ENCODE results near the gene LRWD1. TPM values are rescaled to one million over a fixed set of nuclear protein-coding genes. Genes with fewer than 3 reads are reported as not detected.
"Not testable (repeated sequence)": the region's sequence is repeated elsewhere in the genome, so short reads cannot be mapped to it uniquely, and the experiment has no call there.

Gene LRWD1
- total and polyA plus RNA-seq, 2 donors (not counting 1 experiment from before 2014, with no cell fraction given): 58.2 to 83.7 TPM

- H3K9me3 ChIP-seq (ENCODE audit: control extremely low read depth in 1 of 3, control insufficient read depth in 2 of 3, insufficient read depth in 1 of 3, low read length in 2 of 3); CTCF ChIA-PET; H3K9ac ChIP-seq (ENCODE audit: low read length); H3K27me3 Mint-ChIP-seq; H3K27me3 ChIP-seq (replicated peaks in 1 of 4; ENCODE audit: control extremely low read depth in 1 of 4, control insufficient read depth in 3 of 4, insufficient read depth in 4 of 4, low read length in 3 of 4); POLR2A ChIA-PET; H2AFZ ChIP-seq (ENCODE audit: insufficient read depth, low read depth, low read length, poor library complexity, severe bottlenecking); H4K20me1 ChIP-seq (ENCODE audit: control insufficient read depth, insufficient read depth, low read length, poor library complexity, severe bottlenecking); H3K36me3 ChIP-seq (replicated peaks in 1 of 2; ENCODE audit: control extremely low read depth in 1 of 2, control insufficient read depth in 1 of 2, extremely low read depth in 1 of 2, insufficient read depth in 2 of 2, low read length in 1 of 2); DNase-seq; ATAC-seq (ENCODE audit: low read depth); H3K4me1 Mint-ChIP-seq; intact Hi-C loops (cut with micrococcal nuclease); H3K4me2 ChIP-seq (replicated peaks; ENCODE audit: low read depth, low read length, poor library complexity, severe bottlenecking); H3K27ac Mint-ChIP-seq; H3K4me1 ChIP-seq (ENCODE audit: control insufficient read depth in 2 of 2, insufficient read depth in 2 of 2, low read length in 2 of 2); H3K27ac ChIP-seq (ENCODE audit: low read length in 2 of 2); H3K4me3 Mint-ChIP-seq; H3K79me2 ChIP-seq (ENCODE audit: control insufficient read depth, insufficient read depth, low read length); H3K9me3 Mint-ChIP-seq (ENCODE audit: insufficient read depth): not testable (repeated sequence)
- peak overlapping the region in 3 of 5 experiments; percentile 40 for H3K4me3 ChIP-seq (ENCODE audit: control extremely low read depth in 1 of 5, extremely low read depth in 1 of 5, insufficient read depth in 1 of 5, low read depth in 2 of 5, low read length in 4 of 5)
- WGBS (ENCODE audit: insufficient coverage): no CpG with 5 or more reads among the region's 15 CpGs
Observed at GRCh38 chr7:102494026-102494425, 29.2 kb downstream of the LRWD1 start.

DNA sequence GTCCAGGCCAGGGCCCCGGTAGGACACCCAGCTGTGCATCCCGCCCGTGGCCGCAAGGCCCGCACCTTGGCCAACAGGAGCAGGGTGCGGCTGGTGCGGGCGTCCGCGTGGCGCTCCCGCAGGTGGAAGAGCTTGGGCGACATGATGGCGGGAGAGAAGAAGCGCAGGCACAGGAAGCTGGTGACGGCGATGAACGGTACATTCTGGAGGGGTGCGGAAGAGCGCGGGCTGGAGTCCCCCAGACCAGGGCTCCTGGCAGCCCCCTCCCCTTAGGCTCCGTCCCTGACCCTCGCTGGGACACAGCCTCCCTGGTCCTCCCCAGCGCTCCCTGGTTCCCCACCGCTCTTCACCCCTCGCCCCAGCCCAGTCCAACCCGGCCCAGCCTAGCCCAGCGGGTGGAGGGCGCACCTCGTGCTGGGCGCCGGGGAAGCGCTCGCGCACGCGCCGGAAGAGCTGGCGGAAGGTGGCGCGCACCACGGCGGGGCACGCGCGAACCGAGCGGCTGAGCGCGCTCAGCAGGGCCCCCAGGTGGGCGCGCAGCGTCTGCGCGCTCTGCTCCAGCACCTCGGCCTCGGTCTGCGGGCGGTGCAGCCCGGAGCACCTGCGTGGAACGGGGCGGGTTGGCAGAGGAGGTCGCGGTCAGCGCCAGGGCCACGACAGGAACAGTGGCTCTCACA is 29.8 kb downstream of the LRWD1 start:
- POLR2A ChIA-PET; H3K4me1 Mint-ChIP-seq; intact Hi-C loops (cut with micrococcal nuclease); H3K9me3 Mint-ChIP-seq (ENCODE audit: insufficient read depth); H3K79me2 ChIP-seq (ENCODE audit: control insufficient read depth, insufficient read depth, low read length); H3K27me3 Mint-ChIP-seq; H3K36me3 ChIP-seq (replicated peaks in 1 of 2; ENCODE audit: control extremely low read depth in 1 of 2, control insufficient read depth in 1 of 2, extremely low read depth in 1 of 2, insufficient read depth in 2 of 2, low read length in 1 of 2); H3K27ac ChIP-seq (ENCODE audit: low read length in 2 of 2); H3K27me3 ChIP-seq (replicated peaks in 1 of 4; ENCODE audit: control extremely low read depth in 1 of 4, control insufficient read depth in 3 of 4, insufficient read depth in 4 of 4, low read length in 3 of 4); H3K4me3 Mint-ChIP-seq; H2AFZ ChIP-seq (ENCODE audit: insufficient read depth, low read depth, low read length, poor library complexity, severe bottlenecking); H3K27ac Mint-ChIP-seq; H4K20me1 ChIP-seq (ENCODE audit: control insufficient read depth, insufficient read depth, low read length, poor library complexity, severe bottlenecking); CTCF ChIA-PET; H3K9me3 ChIP-seq (ENCODE audit: control extremely low read depth in 1 of 3, control insufficient read depth in 2 of 3, insufficient read depth in 1 of 3, low read length in 2 of 3); H3K4me2 ChIP-seq (replicated peaks; ENCODE audit: low read depth, low read length, poor library complexity, severe bottlenecking); DNase-seq; H3K9ac ChIP-seq (ENCODE audit: low read length); H3K4me3 ChIP-seq (ENCODE audit: control extremely low read depth in 1 of 5, extremely low read depth in 1 of 5, insufficient read depth in 1 of 5, low read depth in 2 of 5, low read length in 4 of 5); H3K4me1 ChIP-seq (ENCODE audit: control insufficient read depth in 2 of 2, insufficient read depth in 2 of 2, low read length in 2 of 2): not testable (repeated sequence)
- peak; percentile 73 for ATAC-seq (ENCODE audit: low read depth)
- WGBS (ENCODE audit: insufficient coverage): no CpG with 5 or more reads among the region's 67 CpGs

GRCh38 chr7:102496861-102497260 is 32.1 kb downstream of the LRWD1 start:
- intact Hi-C loops (cut with micrococcal nuclease); H3K9ac ChIP-seq (ENCODE audit: low read length); H2AFZ ChIP-seq (ENCODE audit: insufficient read depth, low read depth, low read length, poor library complexity, severe bottlenecking); H3K4me1 Mint-ChIP-seq; H3K27me3 Mint-ChIP-seq; POLR2A ChIA-PET; DNase-seq; ATAC-seq (ENCODE audit: low read depth); H3K4me2 ChIP-seq (replicated peaks; ENCODE audit: low read depth, low read length, poor library complexity, severe bottlenecking); H4K20me1 ChIP-seq (ENCODE audit: control insufficient read depth, insufficient read depth, low read length, poor library complexity, severe bottlenecking); H3K9me3 ChIP-seq (ENCODE audit: control extremely low read depth in 1 of 3, control insufficient read depth in 2 of 3, insufficient read depth in 1 of 3, low read length in 2 of 3); CTCF ChIA-PET; H3K4me3 Mint-ChIP-seq; H3K27me3 ChIP-seq (replicated peaks in 1 of 4; ENCODE audit: control extremely low read depth in 1 of 4, control insufficient read depth in 3 of 4, insufficient read depth in 4 of 4, low read length in 3 of 4); H3K4me1 ChIP-seq (ENCODE audit: control insufficient read depth in 2 of 2, insufficient read depth in 2 of 2, low read length in 2 of 2); H3K9me3 Mint-ChIP-seq (ENCODE audit: insufficient read depth); H3K27ac ChIP-seq (ENCODE audit: low read length in 2 of 2); H3K27ac Mint-ChIP-seq; H3K36me3 ChIP-seq (replicated peaks in 1 of 2; ENCODE audit: control extremely low read depth in 1 of 2, control insufficient read depth in 1 of 2, extremely low read depth in 1 of 2, insufficient read depth in 2 of 2, low read length in 1 of 2); H3K4me3 ChIP-seq (ENCODE audit: control extremely low read depth in 1 of 5, extremely low read depth in 1 of 5, insufficient read depth in 1 of 5, low read depth in 2 of 5, low read length in 4 of 5); H3K79me2 ChIP-seq (ENCODE audit: control insufficient read depth, insufficient read depth, low read length): not testable (repeated sequence)
- WGBS (ENCODE audit: insufficient coverage): no CpG with 5 or more reads among the region's 10 CpGs

- H3K4me3 ChIP-seq (ENCODE audit: control extremely low read depth in 1 of 5, extremely low read depth in 1 of 5, insufficient read depth in 1 of 5, low read depth in 2 of 5, low read length in 4 of 5); H4K20me1 ChIP-seq (ENCODE audit: control insufficient read depth, insufficient read depth, low read length, poor library complexity, severe bottlenecking); H3K27me3 ChIP-seq (replicated peaks in 1 of 4; ENCODE audit: control extremely low read depth in 1 of 4, control insufficient read depth in 3 of 4, insufficient read depth in 4 of 4, low read length in 3 of 4); H3K27ac Mint-ChIP-seq; H3K4me2 ChIP-seq (replicated peaks; ENCODE audit: low read depth, low read length, poor library complexity, severe bottlenecking); H3K9me3 ChIP-seq (ENCODE audit: control extremely low read depth in 1 of 3, control insufficient read depth in 2 of 3, insufficient read depth in 1 of 3, low read length in 2 of 3); H2AFZ ChIP-seq (ENCODE audit: insufficient read depth, low read depth, low read length, poor library complexity, severe bottlenecking); ATAC-seq (ENCODE audit: low read depth); H3K4me1 Mint-ChIP-seq; H3K27ac ChIP-seq (ENCODE audit: low read length in 2 of 2); intact Hi-C loops (cut with micrococcal nuclease); H3K79me2 ChIP-seq (ENCODE audit: control insufficient read depth, insufficient read depth, low read length); DNase-seq; H3K4me1 ChIP-seq (ENCODE audit: control insufficient read depth in 2 of 2, insufficient read depth in 2 of 2, low read length in 2 of 2); H3K36me3 ChIP-seq (replicated peaks in 1 of 2; ENCODE audit: control extremely low read depth in 1 of 2, control insufficient read depth in 1 of 2, extremely low read depth in 1 of 2, insufficient read depth in 2 of 2, low read length in 1 of 2); POLR2A ChIA-PET; H3K9ac ChIP-seq (ENCODE audit: low read length); CTCF ChIA-PET; H3K27me3 Mint-ChIP-seq; H3K9me3 Mint-ChIP-seq (ENCODE audit: insufficient read depth); H3K4me3 Mint-ChIP-seq: not testable (repeated sequence)
- no CpG with 5 or more reads among the region's 5 CpGs for WGBS (ENCODE audit: insufficient coverage)
Observed at GRCh38 chr7:102497308-102497707, 32.5 kb downstream of the LRWD1 start.

All from B cell (primary cell).